NCI-H1048 (cell line): ENCODE results near the gene NFASC.

Source experiments
- DNase-seq: peaks from one replicate; lab custom pipeline; 2025; lab: John Stamatoyannopoulos, UW

NFASC gene

GRCh38 chr1:204870160-204870912 lies at the start of gene NFASC:
NFASC (plus strand) TSS chr1:204870862; CDS start chr1:204944316, 73,454 bp downstream.
- DNase-seq: no peak

GRCh38 chr1:204821476-204821875 lies 49.2 kb upstream of the NFASC start:
- DNase-seq: no peak

GRCh38 chr1:204821924-204822323 lies 48.7 kb upstream of the NFASC start:
- DNase-seq: no peak

- no peak for DNase-seq
Measured at GRCh38 chr1:204826970-204827369, 43.7 kb upstream of the NFASC start.

- DNase-seq: peak; percentile 70
Measured at GRCh38 chr1:204828352-204828850, 42.3 kb upstream of the NFASC start.

GRCh38 chr1:204829133-204829825 lies 41.4 kb upstream of the NFASC start:
- no peak for DNase-seq

GRCh38 chr1:204830747-204831146 lies 39.9 kb upstream of the NFASC start:
- no peak for DNase-seq

- no peak for DNase-seq
Measured at GRCh38 chr1:204831186-204831585, 39.5 kb upstream of the NFASC start.

GRCh38 chr1:204834336-204834735 lies 36.3 kb upstream of the NFASC start:
- no peak for DNase-seq

GRCh38 chr1:204834752-204835151 lies 35.9 kb upstream of the NFASC start:
- no peak for DNase-seq

GRCh38 chr1:204835737-204836136 lies 34.9 kb upstream of the NFASC start:
- no peak for DNase-seq

GRCh38 chr1:204836856-204837255 lies 33.8 kb upstream of the NFASC start:
- no peak for DNase-seq

- DNase-seq: peak; percentile 16
Measured at GRCh38 chr1:204837440-204838084, 33.1 kb upstream of the NFASC start.

GRCh38 chr1:204841316-204841715 lies 29.3 kb upstream of the NFASC start:
- DNase-seq: no peak

- DNase-seq: no peak
Measured at GRCh38 chr1:204841798-204842197, 28.9 kb upstream of the NFASC start.

GRCh38 chr1:204842369-204842768 lies 28.3 kb upstream of the NFASC start:
- no peak for DNase-seq

GRCh38 chr1:204842892-204843291 lies 27.8 kb upstream of the NFASC start:
- no peak for DNase-seq

GRCh38 chr1:204846546-204846945 lies 24.1 kb upstream of the NFASC start:
- DNase-seq: no peak

GRCh38 chr1:204848579-204848978 lies 22.1 kb upstream of the NFASC start:
- DNase-seq: no peak

GRCh38 chr1:204852854-204853253 lies 17.8 kb upstream of the NFASC start:
- DNase-seq: no peak

GRCh38 chr1:204853436-204853835 lies 17.2 kb upstream of the NFASC start:
- DNase-seq: no peak

GRCh38 chr1:204854286-204854685 lies 16.4 kb upstream of the NFASC start:
- no peak for DNase-seq

GRCh38 chr1:204858363-204858821 lies 12.3 kb upstream of the NFASC start:
- DNase-seq: no peak
